C4-2B (cell line): ENCODE results near the gene WWOX.

ENCODE experiments used
- CTCF ChIP-seq: fragments of 450-650 bp; conservative IDR thresholded peaks from 2 replicates; pipeline ENCODE4 v1.5.1; 2017; ENCODE audit warnings: mild to moderate bottlenecking
- ZFX ChIP-seq: fragments of 450-650 bp; IDR thresholded peaks from 2 replicates; pipeline ENCODE4 v1.6.1; 2017

- TF ChIP-seq CTCF = no peak
- TF ChIP-seq ZFX = no peak
Measured at GRCh38 chr16:78635807-78636206, 536.4 kb downstream of the WWOX start.
